GM15510 (cell line): ENCODE data around the gene ITPR2.

Experiments used
- POLR2A ChIP-seq: IDR thresholded peaks from 3 replicates; pipeline ENCODE4 v1.6.1; 2011; ENCODE audit warnings: borderline replicate concordance; ENCODE audit not compliant: insufficient read length; ENCODE audit errors: extremely low read depth

Gene ITPR2

DNA sequence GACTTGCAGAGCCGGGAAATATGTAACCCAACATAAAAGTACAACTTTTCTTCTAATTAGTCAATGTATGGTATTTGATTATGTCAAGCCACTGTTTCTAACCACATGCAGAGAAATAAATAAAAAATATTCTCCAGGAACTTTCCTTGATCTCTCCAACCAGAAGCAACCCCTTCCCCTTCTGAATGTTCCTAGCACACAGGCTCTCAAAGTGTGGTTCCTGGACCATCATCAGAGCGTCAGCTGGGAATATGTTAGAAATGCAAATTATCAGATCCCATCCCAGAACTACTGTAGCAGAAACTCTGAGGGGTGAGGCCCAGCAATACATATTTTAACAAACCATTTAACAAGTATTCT is 21.0 kb upstream of the ITPR2 start:
- no peak for TF ChIP-seq POLR2A

DNA sequence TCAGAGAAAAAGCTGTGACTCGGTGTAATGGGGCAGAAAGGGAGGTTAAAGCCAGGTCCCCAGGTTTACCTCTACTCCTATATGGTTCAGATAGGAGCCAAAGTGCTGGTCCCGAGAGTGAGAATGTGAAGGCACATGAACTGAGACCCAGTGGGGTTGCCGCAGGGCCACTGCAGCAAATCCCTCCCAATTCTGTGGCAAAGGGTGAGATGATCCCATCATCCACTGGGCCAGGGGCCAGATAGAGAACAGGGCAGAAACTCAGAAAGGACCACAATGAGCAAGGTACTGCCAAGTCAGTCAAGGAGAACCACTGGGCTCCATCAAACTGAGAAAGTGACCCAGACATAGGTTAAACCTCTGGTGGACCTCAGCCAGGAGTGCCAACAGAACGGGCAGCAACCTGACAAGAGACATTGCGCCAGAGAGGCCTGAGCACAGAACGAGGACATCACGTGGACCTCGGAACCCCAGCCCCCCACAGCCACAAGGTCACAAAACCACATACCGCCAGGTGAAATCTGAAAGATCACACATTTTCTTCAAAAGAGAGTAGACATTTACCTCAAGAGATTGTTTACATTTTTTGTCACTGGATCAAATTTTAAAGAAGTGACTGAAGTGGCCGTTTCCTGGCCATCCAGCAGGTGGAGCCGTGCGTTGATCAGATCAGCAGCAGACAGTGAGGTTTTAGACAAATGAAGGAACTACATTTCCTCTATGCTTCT is 20.5 kb upstream of the ITPR2 start:
- no peak for TF ChIP-seq POLR2A

GRCh38 chr12:26851031-26851809 is 18.2 kb upstream of the ITPR2 start:
- TF ChIP-seq POLR2A = no peak

DNA sequence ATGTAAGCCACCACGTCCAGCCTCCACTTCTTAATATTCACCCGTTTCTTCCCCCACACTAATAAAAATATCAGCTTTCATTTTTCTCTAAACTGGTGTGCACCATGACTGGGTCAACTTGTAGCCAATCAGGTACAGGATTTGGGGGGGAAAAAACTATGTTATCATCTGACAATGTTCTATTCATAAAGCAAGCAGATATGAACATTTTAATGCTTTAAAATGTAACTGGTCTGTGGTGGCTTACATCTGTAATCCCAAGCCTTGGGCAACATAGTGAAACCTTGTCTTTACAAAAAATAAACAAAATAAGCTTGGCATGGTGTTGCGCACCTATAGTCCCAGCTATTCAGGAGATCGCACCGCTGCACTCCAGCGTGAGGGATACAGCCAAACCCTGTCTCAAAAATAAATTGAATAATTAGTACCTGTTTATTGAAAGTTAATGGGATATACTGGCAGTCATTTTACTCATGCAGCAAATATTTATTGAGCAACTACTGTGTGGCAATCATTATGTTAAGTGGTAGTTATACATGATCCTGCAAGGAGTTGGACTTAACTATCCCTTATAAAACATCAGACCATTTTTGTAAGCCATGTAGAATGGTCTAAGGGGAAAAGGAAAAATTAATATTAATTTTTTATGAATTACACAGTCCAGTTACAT is 15.3 kb upstream of the ITPR2 start:
- no peak for TF ChIP-seq POLR2A

DNA sequence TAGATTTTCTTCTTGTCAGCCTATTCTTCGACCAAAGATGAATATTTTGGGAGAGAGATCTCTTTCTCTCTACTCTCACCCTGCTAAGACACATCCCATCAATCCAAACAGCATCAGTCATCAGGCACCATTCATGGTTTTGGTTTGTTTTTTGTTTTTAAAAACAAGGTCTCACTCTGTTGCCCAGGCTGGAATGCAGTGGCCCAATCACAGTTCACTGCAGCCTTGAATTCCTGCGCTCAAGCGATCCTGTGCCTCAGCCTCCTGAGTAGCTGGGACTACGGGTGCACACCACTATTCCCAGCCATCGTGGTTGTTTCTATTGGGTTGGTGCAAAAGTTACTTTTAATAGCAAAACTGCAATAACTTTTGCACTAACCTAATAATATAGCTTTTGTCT is 14.4 kb upstream of the ITPR2 start:
- TF ChIP-seq POLR2A = no peak

DNA sequence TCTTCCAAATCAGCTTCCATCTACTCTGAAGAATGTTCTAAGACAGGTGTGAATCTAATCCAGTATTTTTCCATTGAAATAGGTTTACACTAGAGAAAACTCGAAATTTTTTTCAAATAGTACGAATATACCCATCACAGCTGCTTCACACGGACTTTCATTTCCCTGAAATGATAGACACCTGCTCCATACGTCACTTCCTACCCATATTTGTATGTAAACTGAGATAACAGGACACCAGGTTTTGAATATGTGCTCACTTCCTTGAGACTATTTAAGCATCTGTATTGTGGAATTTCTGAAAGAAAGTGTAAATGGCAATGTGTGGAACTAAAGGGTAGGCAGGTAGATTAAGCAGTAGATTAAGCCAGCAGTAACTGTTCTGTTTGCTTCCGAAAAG is 13.4 kb upstream of the ITPR2 start:
- TF ChIP-seq POLR2A = no peak

- TF ChIP-seq POLR2A = no peak
Measured at GRCh38 chr12:26845984-26846383, 13.0 kb upstream of the ITPR2 start.

- no peak for TF ChIP-seq POLR2A
Measured at GRCh38 chr12:26845057-26845666, 12.2 kb upstream of the ITPR2 start.

- no peak for TF ChIP-seq POLR2A
Measured at GRCh38 chr12:26843311-26843710, 10.3 kb upstream of the ITPR2 start.

- TF ChIP-seq POLR2A = no peak
Measured at GRCh38 chr12:26841085-26841484, 8.1 kb upstream of the ITPR2 start.

DNA sequence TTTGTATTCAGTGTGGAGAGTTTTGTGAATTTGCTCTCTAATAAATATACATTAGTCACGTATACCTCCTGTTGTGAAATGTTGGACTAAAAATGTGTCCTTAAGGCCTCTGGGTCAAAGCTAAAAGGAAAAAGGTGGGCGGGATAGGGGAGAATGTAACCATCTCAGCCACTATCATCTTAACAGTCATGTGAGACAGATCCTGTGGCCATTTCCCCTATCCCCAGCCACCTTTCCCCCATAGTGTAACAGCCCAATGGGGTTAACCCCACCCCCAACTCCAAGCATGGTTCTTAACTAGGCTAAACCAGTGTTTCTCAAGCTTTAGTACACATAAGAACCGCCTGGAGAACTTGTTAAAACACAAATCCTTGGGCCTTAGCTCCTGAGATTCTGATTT is 6.5 kb upstream of the ITPR2 start:
- TF ChIP-seq POLR2A = no peak

DNA sequence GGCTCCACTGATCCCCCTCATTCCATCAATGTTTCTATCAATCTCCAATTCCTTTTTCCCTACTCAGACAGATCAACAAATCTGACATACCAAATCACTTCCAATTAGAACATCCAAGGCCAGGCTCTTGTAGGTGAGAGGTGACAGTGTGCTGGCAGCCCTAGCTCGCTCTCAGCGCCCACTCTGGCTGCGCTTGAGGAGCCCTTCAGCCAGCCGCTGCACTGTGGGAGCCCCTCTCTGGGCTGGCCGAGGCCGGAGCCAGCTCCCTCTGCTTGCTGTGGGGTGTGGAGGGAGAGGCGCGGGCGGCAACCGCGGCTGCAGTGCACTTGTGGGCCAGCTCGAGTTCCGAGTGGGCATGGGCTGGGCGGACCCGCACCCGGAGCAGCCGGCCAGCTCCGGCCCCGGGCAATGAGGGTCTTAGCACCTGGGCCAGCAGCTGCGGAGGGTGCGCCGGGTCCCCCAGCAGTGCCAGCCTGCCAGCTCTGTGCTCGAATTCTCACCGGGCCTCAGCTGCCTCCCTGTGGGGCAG is 6.0 kb upstream of the ITPR2 start:
- no peak for TF ChIP-seq POLR2A

GRCh38 chr12:26836201-26836600 is 3.2 kb upstream of the ITPR2 start:
- no peak for TF ChIP-seq POLR2A

- TF ChIP-seq POLR2A = no peak
Measured at GRCh38 chr12:26833743-26834490, 923 bp upstream of the ITPR2 start.

DNA sequence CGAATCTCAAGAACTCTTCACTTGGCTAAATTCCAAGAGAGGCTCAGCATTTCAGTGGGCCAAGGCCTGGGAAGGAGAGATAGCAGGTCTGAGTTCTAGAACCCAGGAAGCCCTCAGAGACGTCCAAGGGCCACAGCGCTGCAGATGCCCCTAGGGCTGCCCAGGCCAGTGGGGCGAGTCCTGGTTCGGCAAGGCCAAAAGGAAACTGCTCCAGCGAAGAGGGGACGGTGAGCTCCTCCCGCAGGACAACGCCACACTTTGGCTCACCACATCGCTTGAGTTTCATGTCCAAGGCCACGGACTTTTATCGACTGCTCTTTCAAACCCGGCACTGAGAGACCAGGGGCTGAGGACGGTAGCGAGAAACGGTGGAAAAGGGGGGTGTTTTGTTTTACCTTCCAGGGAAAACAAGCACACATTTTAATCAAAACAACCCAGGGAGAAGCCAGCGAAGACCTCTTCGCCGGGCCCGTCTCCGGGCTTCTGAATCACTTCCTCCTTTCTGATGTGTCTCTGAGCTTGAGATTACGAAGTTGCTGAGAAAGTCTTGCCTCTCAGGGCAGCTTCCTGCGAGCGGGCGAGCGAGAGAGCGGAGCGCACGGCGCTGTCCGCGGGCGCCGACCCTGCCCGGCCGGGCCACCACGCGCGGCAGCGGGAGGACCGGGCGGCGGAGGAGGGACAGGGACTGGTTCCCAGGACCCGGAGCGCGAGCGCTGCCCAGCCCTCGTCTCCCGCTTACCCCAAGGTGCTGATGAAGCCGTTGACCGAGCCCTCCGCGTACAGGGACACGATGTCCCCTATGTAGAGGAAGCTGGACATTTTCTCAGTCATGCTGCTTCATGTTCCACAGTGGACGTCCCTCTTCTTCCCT is 808 bp downstream of the ITPR2 start:
- TF ChIP-seq POLR2A = peak; percentile 62
